Osteocyte (in vitro differentiated cells): ENCODE results near the gene TAF10. TPM values are rescaled to one million over a fixed set of nuclear protein-coding genes. Genes with fewer than 3 reads are reported as not detected.

ENCODE experiments used
- DNase-seq: peaks from one replicate; pipeline ENCODE4 v3.0.0; 2021; ENCODE audit warnings: mixed read lengths; ENCODE audit not compliant: unreplicated experiment; ENCODE audit errors: extremely low spot score
- H3K27ac Mint-ChIP-seq: one replicate; pipeline ENCODE4 v1.8.0; 2021; ENCODE audit warnings: mild to moderate bottlenecking, mixed read lengths; ENCODE audit not compliant: unreplicated experiment
- H3K27me3 Mint-ChIP-seq: one replicate; pipeline ENCODE4 v1.8.0; 2021; ENCODE audit warnings: mixed read lengths; ENCODE audit not compliant: unreplicated experiment
- H3K36me3 Mint-ChIP-seq: one replicate; pipeline ENCODE4 v1.8.0; 2021; ENCODE audit warnings: mixed read lengths; ENCODE audit not compliant: unreplicated experiment
- H3K4me1 Mint-ChIP-seq: one replicate; pipeline ENCODE4 v1.8.0; 2021; ENCODE audit warnings: mixed read lengths; ENCODE audit not compliant: unreplicated experiment
- H3K4me3 Mint-ChIP-seq: one replicate; pipeline ENCODE4 v1.8.0; 2021; ENCODE audit warnings: mild to moderate bottlenecking, moderate library complexity, mixed read lengths; ENCODE audit not compliant: unreplicated experiment
- H3K9me3 Mint-ChIP-seq: one replicate; pipeline ENCODE4 v1.8.0; 2021; ENCODE audit warnings: mixed read lengths; ENCODE audit not compliant: unreplicated experiment
- total RNA-seq: library from RNA; stranded (reverse); gene quantifications from 2 replicates; pipeline ENCODE4 v1.2.1, GENCODE V29; 2021
- TF ChIP-seq, protein P1 (sequence below): fragments of 200-600 bp; sonication (generic); IDR thresholded peaks from 2 replicates; pipeline ENCODE4 v1.5.0; 2021; ENCODE audit warnings: antibody characterized with exemption, mild to moderate bottlenecking, moderate library complexity

TAF10 gene
- total RNA-seq, 1 donor from 2014 or later: 100 TPM

DNA sequence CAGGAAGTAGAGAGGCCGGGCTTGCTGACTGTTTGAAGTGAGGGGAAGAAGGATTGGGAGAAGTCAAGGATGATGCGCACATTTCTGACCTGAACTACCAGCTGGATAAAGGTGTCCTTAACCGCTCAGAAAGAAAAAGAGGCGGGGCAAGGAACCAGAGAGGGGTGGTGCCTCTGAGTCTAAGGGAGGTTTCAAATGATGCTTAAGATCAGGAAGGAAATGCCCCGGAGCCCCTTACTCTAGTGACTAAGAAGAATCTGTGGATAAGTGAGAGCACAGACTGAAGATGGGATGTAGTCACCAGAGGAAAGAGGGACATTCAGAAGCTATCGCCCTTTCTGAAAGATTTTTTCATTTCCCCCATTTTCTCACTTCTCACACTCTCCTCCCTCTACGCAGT is 30.9 kb upstream of the TAF10 start:
- H3K27me3 Mint-ChIP-seq: no peaks in the 10 kb centered on the region
- TF ChIP-seq, protein P1, sequence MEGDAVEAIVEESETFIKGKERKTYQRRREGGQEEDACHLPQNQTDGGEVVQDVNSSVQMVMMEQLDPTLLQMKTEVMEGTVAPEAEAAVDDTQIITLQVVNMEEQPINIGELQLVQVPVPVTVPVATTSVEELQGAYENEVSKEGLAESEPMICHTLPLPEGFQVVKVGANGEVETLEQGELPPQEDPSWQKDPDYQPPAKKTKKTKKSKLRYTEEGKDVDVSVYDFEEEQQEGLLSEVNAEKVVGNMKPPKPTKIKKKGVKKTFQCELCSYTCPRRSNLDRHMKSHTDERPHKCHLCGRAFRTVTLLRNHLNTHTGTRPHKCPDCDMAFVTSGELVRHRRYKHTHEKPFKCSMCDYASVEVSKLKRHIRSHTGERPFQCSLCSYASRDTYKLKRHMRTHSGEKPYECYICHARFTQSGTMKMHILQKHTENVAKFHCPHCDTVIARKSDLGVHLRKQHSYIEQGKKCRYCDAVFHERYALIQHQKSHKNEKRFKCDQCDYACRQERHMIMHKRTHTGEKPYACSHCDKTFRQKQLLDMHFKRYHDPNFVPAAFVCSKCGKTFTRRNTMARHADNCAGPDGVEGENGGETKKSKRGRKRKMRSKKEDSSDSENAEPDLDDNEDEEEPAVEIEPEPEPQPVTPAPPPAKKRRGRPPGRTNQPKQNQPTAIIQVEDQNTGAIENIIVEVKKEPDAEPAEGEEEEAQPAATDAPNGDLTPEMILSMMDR: no peak
- DNase-seq: no peak
- H3K9me3 Mint-ChIP-seq: no peaks in the 10 kb centered on the region
- no peaks in the 10 kb centered on the region for H3K4me1 Mint-ChIP-seq
- no peak overlapping the region for H3K27ac Mint-ChIP-seq
- H3K36me3 Mint-ChIP-seq: peaks cover 12% of the 10 kb centered on the region
- H3K4me3 Mint-ChIP-seq: no peak overlapping the region

DNA sequence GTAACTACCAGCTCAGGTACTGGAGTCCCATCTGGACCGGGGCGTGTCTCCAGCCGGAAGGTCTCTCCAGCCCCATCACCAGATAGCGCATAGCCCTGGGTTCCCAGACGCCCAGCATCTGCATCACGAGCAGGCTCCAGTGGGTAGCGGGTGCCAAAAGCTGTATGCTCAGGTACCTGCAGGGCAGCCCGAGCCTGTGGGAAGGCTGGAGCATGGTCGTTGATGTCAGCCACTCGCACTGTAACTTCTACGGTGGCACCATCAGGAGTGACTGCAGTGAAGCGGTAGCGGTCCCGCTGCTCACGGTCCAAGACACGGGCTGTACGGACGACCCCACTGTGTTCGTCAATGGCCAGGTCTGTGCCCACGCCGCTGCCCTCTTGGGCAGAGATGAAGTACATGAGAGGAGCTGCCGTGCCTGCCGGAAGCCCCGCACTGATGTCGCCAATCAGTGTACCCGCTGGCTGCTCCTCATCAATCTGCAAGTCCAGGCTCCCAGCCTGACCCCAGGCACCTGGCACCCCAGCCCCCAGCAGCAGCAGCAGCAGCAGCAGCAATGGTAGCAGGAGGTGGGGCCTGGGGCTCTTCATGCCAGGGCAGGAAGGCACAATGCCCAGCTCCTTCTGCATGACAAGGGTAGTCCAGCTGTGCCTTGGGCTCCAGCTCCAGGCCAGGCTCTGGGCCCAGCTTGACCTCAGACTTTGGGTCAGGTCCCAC is 29.1 kb upstream of the TAF10 start:
- H3K4me1 Mint-ChIP-seq: no peaks in the 10 kb centered on the region
- no peaks in the 10 kb centered on the region for H3K9me3 Mint-ChIP-seq
- no peak overlapping the region for H3K4me3 Mint-ChIP-seq
- TF ChIP-seq, protein P1: no peak
- no peak overlapping the region for H3K27ac Mint-ChIP-seq
- no peaks in the 10 kb centered on the region for H3K27me3 Mint-ChIP-seq
- H3K36me3 Mint-ChIP-seq: peaks cover 12% of the 10 kb centered on the region
- no peak for DNase-seq

DNA sequence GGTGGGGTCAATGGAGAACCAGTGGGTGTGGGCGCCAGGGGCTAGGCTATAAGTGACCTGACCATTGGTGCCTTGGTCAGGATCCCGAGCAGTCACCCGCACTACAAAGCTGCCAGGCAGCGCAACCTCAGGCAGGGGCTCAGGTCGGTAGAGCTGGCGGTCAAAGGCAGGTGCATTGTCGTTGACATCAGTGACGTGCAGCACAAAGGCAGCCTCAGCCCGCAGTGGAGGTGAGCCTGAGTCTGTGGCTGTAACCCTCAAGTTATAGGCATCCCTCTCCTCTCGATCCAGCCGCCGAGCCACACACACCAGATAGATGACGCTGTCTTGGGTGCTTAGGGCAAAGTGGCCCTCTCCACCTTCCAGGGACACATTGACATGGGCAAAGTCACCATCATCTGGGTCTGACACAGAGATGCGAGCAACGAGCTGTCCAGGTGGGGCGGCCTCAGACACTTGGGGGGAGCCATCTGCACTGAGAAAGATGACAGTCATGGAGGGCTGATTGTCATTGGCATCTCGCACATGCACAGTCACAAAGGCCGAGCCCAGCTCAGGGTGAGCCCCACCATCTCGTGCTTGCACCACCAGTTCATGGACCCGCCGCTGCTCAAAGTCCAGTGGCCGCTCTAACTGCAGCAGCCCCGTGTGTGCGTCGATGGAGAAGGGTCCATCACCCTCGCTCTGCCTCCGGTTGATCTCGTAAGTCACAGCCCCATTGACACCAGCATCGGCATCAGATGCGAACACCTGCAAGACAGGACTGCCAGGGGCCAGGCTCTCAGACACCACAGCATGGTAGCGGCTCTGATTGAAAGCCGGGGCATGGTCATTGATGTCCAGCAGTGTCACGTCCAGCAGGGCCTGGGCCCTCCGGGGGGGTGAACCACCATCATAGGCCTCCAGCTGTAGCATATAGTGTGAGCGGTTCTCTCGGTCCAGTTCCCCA is 28.3 kb upstream of the TAF10 start:
- Mint-ChIP-seq H3K36me3 (peaks cover 12% of the 10 kb centered on the region), H3K9me3 (no peaks in the 10 kb centered on the region), H3K27me3 (no peaks in the 10 kb centered on the region), H3K4me1 (no peaks in the 10 kb centered on the region), H3K4me3 (no peak overlapping the region), H3K27ac (no peak overlapping the region)
- DNase-seq: no peak
- TF ChIP-seq, protein P1: no peak

DNA sequence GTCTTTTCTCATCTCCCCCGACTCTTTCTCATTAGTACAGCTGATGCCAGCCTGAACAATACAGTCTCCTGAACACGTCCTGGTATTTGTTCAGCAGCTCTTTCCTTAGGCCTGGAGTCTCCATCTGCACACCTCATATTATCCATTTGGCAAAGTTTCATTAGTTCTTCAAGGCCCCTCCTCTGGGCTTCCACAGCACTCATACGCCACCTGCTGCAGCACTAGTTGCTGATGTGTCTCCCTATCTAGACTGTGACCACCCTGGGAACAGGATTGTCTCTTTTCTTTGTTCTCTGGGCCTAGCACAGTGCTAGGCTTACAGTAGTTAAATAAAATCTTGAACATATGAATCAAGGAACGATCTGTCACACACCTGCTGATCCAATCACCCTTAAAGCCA is 26.4 kb upstream of the TAF10 start:
- Mint-ChIP-seq H3K4me1 (no peaks in the 10 kb centered on the region), H3K27ac (no peak overlapping the region), H3K4me3 (no peak overlapping the region), H3K36me3 (peaks cover 9% of the 10 kb centered on the region), H3K27me3 (no peaks in the 10 kb centered on the region), H3K9me3 (no peaks in the 10 kb centered on the region)
- no peak for DNase-seq
- TF ChIP-seq, protein P1: no peak

DNA sequence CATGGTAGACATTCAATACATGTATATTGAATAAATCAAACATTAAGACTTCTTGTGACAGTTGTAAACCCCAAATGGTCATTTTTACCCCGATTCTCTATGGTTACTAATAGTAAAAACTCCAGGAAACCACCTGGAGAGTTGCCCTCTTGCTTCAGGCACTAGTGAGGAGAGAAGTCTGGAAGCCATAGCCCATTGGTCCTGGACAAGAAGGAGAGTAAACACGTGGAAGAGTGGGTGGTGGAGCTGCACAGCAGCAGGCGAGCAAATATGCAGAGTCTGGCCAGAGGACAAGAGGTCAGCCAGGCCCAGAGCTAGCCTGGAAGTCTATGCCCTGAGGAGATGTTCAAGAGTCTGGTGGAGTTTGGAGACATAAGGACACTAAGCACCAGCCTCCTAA is 25.9 kb upstream of the TAF10 start:
- H3K36me3 Mint-ChIP-seq: peaks cover 12% of the 10 kb centered on the region
- DNase-seq: no peak
- no peak overlapping the region for H3K27ac Mint-ChIP-seq
- TF ChIP-seq, protein P1: no peak
- no peaks in the 10 kb centered on the region for H3K9me3 Mint-ChIP-seq
- no peaks in the 10 kb centered on the region for H3K27me3 Mint-ChIP-seq
- no peaks in the 10 kb centered on the region for H3K4me1 Mint-ChIP-seq
- H3K4me3 Mint-ChIP-seq: no peak overlapping the region
